Fibroblast of villous mesenchyme (primary cell): ENCODE data around the gene TSPY4. TPM values are rescaled to one million over a fixed set of nuclear protein-coding genes. Genes with fewer than 3 reads are reported as not detected.
"Not testable (repeated sequence)": the region's sequence is repeated elsewhere in the genome, so short reads cannot be mapped to it uniquely, and the experiment has no call there.

Experiments used
- DNase-seq: peaks from one replicate; pipeline ENCODE4 v3.0.0-alpha.2; 2010; ENCODE audit warnings: low read depth
- H3K4me3 ChIP-seq: 2 replicates; pipeline ENCODE4 v1.5.1; 2011; ENCODE audit warnings: low read depth, mild to moderate bottlenecking, low read length
- small RNA-seq: library from RNA; depleted of rRNA; stranded (forward); fragments of <200 nt; gene quantifications from one replicate; pipeline ENCODE3, GENCODE V24; 2012
- total RNA-seq: library from RNA; depleted of rRNA; stranded (reverse); fragments of >200 nt; gene quantifications from 2 replicates; pipeline ENCODE4 v1.2.3, GENCODE V29; 2012
- TF ChIP-seq, protein P1 (sequence below): IDR thresholded peaks from 2 replicates; pipeline ENCODE4 v1.5.1; 2012; ENCODE audit warnings: low read depth, mild to moderate bottlenecking, low read length; ENCODE audit not compliant: insufficient read depth

TSPY4 gene, protein sequence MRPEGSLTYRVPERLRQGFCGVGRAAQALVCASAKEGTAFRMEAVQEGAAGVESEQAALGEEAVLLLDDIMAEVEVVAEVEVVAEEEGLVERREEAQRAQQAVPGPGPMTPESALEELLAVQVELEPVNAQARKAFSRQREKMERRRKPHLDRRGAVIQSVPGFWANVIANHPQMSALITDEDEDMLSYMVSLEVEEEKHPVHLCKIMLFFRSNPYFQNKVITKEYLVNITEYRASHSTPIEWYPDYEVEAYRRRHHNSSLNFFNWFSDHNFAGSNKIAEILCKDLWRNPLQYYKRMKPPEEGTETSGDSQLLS
- total RNA-seq = not detected in 2 replicates

DNA sequence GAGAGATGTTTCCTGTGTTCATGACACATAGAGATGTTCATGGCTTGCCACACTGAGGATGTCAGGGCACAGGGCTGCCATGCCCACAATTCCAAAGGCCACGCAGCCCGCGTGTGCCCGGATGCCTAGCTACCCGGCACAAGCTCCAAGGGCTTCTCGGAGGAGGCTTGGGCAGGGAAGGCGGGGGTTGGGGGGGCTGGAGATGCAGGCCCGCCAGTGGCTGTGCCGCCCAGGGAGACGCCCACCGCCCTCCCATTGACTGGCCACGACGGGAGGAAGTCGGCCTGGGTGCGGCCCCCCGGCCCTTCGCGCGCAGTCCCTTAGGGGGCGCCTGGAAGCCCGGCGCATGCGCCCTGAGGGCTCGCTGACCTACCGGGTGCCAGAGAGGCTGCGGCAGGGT is at the start of gene TSPY4:
TSPY4 (plus strand) TSS at position 301 of the 400 bp plus-strand sequence; CDS start at position 347, 46 bp downstream.
- not testable (repeated sequence) for H3K4me3 ChIP-seq, DNase-seq

DNA sequence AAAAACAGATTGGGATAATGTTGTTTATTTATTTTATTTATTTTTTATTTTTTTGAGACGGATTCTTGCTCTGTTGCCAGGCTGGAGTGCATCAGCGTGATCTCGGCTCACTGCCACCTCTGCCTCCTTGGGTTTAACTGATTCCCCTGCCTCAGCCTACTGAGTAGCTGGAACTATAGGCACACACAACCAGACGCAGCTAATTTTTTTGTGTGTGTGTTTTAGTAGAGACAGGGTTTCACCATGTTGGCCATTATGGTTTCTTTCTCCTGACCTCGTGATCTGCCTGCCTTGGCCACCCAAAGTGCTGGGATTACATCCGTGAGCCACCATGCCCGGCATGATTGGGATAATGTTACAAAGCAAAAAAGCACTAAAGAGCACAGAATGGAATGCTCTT is 16.3 kb upstream of the TSPY4 start:
- no peak overlapping the region for H3K4me3 ChIP-seq
- DNase-seq = no peak
- TF ChIP-seq, protein P1, sequence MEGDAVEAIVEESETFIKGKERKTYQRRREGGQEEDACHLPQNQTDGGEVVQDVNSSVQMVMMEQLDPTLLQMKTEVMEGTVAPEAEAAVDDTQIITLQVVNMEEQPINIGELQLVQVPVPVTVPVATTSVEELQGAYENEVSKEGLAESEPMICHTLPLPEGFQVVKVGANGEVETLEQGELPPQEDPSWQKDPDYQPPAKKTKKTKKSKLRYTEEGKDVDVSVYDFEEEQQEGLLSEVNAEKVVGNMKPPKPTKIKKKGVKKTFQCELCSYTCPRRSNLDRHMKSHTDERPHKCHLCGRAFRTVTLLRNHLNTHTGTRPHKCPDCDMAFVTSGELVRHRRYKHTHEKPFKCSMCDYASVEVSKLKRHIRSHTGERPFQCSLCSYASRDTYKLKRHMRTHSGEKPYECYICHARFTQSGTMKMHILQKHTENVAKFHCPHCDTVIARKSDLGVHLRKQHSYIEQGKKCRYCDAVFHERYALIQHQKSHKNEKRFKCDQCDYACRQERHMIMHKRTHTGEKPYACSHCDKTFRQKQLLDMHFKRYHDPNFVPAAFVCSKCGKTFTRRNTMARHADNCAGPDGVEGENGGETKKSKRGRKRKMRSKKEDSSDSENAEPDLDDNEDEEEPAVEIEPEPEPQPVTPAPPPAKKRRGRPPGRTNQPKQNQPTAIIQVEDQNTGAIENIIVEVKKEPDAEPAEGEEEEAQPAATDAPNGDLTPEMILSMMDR = no peak

DNA sequence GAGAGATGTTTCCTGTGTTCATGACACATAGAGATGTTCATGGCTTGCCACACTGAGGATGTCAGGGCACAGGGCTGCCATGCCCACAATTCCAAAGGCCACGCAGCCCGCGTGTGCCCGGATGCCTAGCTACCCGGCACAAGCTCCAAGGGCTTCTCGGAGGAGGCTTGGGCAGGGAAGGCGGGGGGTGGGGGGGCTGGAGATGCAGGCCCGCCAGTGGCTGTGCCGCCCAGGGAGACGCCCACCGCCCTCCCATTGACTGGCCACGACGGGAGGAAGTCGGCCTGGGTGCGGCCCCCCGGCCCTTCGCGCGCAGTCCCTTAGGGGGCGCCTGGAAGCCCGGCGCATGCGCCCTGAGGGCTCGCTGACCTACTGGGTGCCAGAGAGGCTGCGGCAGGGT is 20.2 kb downstream of the TSPY4 start, which contains the start of gene TSPY8:
TSPY8 (plus strand) TSS at position 301 of the 400 bp plus-strand sequence; CDS start at position 347, 46 bp downstream.
- not testable (repeated sequence) for H3K4me3 ChIP-seq, DNase-seq

Small RNA genes lying within 50 kb of the gene (small RNA-seq; reads per million reads assigned to genes)
- not detected for gene AC006158.1

Other genes starting within 250 kb of the TSPY4 start
- gene TSPY8, start 20.3 kb downstream of the TSPY4 start, total RNA-seq = not detected in 2 replicates
- not detected in 2 replicates for gene TSPY3, start 61.0 kb downstream of the TSPY4 start, total RNA-seq
- not detected in 2 replicates for gene TSPY1, start 129.5 kb downstream of the TSPY4 start, total RNA-seq
- gene TSPY9, start 149.8 kb downstream of the TSPY4 start, total RNA-seq = not detected in 2 replicates
- not detected in 2 replicates for gene TSPY10, start 190.4 kb downstream of the TSPY4 start, total RNA-seq